GM19043 (cell line): ENCODE measurements around the gene TPCN2.

ENCODE experiments used
- ATAC-seq: cut with Tn5 transposase; IDR thresholded peaks from one replicate; pipeline ENCODE4 v1.9.1; 2021; ENCODE audit warnings: low read depth; ENCODE audit not compliant: unreplicated experiment

The TPCN2 gene

DNA sequence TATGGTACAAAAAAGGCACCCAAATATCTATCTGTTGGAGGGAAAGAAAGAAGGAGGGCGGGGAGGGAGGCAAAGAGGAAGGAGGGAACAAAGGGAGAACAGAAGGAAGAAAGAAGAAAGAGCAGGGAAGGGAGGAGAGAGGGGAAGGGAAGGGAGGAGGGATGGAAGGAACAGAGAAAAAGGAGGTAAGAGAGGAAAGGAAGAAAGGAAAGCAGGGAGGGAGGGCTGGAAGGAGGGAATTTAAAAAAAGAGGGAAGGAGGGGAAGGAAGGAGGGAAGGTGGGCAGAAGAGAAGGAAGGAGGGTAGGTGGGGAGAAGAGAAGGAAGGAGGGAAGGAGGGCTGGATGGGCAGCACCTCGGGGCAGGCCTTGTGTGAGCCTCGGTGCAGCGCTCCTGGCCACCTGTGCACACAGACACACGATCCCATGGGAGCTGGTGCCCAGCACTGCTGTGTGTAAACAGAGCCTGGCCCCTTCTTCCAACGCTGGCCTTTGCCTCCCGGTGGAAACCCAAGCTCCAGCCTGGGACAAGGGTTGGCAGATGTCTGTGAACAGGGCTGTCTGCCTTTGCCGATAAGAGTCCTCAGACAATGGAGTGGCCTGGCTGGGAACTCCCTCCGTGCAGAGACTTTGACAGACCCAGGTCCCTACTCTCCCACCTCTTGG lies 130.2 kb downstream of the TPCN2 start:
- ATAC-seq = no peak

DNA sequence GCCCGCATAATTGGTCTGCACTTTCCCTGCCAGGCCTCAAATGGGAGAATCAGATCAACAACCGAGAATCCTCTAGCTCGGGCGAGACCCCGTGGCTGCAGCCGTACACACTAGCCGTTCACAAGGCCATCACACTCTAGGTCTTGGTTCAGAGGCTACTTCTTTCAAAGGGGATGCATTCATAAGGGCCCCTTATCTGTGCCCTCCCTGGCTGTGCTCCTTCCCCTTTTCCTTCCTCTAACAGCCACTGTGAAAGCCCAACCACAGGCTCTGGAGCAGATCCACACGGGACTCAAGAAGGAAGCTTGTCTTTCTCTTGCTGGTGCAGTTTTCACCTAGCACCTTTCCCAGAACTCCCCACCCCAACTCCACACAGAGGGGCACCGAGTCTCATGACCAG lies 131.5 kb downstream of the TPCN2 start:
- no peak for ATAC-seq

DNA sequence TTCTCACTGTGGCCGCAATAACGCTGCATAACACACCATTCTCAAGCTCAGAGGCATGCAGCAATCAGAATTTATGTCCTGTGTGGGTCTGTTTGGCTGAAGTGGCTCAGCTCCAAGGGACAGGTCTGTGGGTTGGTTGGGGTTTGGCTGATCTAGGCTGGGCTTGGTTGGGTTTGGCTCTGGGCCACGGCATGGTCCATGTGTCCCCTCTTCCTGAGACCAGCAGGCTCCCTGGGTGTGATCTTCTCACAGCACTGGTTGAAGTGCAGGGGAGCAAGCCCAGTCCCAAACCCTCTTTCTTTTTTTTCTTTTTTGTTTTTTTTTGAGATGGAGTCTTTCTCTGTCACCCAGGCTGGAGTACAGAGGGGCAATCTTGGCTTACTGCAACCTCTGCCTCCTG lies 132.0 kb downstream of the TPCN2 start:
- no peak for ATAC-seq

DNA sequence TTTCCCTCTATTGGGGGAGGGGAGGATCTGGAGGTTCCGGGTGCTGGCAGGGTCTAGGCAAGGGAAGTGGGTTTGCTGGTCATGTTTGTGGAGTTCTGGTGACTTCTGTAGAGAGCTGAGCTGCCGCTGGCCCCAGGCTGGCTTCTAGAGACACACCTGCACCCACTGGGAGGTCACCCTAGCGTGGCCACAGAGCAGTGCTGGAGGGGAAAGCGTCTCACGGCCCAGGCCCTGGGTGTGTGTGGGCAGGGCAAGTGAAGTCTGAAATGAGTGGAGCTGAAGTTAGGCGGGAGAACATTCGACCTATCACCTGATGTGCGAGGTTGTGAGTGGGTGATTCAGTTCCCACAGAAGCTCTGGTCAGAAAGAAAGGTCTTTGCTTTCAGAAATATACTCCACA lies 134.9 kb downstream of the TPCN2 start:
- ATAC-seq = no peak
